MM.1S (cell line): ENCODE data around the gene OR10A5.

Experiments used
- EZH2 ChIP-seq: fragments of 300-600 bp; sonication (generic); optimal IDR thresholded peaks from 2 replicates; pipeline ENCODE3; 2017; ENCODE audit warnings: low read depth, mild to moderate bottlenecking, antibody characterized with exemption, low read length, mixed read lengths
- EZH2phosphoT487 ChIP-seq: fragments of 300-600 bp; sonication (generic); IDR thresholded peaks from 2 replicates; pipeline ENCODE4 v1.6.1; 2018; ENCODE audit warnings: antibody characterized with exemption, low read length
- TF ChIP-seq, protein P1 (sequence below): fragments of 300-600 bp; sonication (generic); IDR thresholded peaks from 2 replicates; pipeline ENCODE4 v1.5.1; 2016; ENCODE audit warnings: antibody characterized with exemption, low read length, mixed read lengths

DNA sequence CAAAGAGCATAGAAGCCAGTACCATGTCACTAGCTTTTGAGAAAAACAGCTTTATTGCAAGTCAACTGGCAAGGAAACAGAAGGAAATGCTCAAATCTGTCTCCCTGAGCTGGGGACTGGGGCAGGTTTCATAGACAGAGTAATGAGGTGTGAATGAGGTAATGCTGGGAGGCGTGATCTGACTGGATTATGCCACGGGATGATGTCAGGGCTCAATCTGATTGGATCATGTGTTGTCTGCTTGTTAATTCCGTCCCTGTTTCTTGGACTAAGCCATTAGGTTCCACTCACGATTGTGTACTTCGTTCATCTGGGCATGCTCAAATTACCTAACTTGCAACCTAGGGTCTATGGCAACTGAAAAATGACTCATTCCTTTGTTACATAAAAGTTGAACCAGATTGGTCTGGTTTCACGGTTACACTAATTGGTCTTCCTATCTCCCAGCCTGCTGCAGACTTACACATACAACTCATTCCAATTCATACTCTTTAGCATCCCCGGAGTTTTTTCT, 20.2 kb upstream of the OR10A5 start:
- TF ChIP-seq, protein P1, sequence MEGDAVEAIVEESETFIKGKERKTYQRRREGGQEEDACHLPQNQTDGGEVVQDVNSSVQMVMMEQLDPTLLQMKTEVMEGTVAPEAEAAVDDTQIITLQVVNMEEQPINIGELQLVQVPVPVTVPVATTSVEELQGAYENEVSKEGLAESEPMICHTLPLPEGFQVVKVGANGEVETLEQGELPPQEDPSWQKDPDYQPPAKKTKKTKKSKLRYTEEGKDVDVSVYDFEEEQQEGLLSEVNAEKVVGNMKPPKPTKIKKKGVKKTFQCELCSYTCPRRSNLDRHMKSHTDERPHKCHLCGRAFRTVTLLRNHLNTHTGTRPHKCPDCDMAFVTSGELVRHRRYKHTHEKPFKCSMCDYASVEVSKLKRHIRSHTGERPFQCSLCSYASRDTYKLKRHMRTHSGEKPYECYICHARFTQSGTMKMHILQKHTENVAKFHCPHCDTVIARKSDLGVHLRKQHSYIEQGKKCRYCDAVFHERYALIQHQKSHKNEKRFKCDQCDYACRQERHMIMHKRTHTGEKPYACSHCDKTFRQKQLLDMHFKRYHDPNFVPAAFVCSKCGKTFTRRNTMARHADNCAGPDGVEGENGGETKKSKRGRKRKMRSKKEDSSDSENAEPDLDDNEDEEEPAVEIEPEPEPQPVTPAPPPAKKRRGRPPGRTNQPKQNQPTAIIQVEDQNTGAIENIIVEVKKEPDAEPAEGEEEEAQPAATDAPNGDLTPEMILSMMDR = no peak
- no peak for TF ChIP-seq EZH2
- TF ChIP-seq EZH2phosphoT487 = no peak
